HG03159 (cell line): ENCODE data around the gene FOXI2.

Experiments used
- ATAC-seq: cut with Tn5 transposase; IDR thresholded peaks from one replicate; pipeline ENCODE4 v1.9.1; 2021; ENCODE audit warnings: mild to moderate bottlenecking, moderate library complexity; ENCODE audit not compliant: unreplicated experiment

The FOXI2 gene

GRCh38 chr10:127740596-127740995, 3.6 kb downstream of the FOXI2 start:
- no peak for ATAC-seq

DNA sequence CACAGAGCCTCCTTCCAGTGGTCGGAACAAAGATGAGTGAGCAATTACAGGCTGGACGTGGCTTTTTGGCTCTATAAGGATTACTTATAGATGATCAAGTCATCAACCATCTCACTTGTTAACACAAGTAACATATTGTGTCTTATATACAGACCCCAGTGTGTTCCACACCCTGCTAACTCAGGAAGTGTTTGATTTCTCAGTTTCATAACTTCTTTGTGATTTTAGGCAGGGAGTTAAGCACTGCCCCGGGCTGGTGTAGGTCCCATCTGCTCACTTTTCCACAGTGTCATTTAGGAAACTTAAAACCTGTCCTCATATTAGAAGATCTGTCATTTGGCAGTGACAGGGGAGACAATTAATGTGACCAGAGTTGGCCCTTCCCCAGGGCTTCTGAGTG, 6.2 kb downstream of the FOXI2 start:
- no peak for ATAC-seq

DNA sequence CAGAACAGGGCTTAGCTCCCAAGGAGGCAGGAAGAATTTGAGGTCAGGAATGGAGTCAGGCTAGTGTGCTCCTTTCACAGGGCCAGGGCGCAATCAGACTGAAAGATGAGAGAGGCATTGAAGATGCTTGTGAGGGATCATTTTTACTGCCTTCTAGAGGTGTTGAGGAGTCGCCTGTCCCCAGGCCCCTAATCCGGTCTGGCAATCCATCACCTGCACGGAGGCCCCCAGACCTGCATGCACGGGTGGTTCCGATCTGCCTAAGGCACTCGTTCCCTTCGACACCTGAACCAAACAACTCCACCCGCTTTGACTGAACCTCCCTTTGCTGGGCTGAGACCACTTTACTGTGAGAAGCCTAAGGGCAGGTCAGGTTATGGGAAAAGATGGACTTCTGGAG, 8.0 kb downstream of the FOXI2 start:
- no peak for ATAC-seq

GRCh38 chr10:127745861-127746260, 8.9 kb downstream of the FOXI2 start:
- no peak for ATAC-seq

GRCh38 chr10:127755753-127756152, 18.8 kb downstream of the FOXI2 start:
- no peak for ATAC-seq

DNA sequence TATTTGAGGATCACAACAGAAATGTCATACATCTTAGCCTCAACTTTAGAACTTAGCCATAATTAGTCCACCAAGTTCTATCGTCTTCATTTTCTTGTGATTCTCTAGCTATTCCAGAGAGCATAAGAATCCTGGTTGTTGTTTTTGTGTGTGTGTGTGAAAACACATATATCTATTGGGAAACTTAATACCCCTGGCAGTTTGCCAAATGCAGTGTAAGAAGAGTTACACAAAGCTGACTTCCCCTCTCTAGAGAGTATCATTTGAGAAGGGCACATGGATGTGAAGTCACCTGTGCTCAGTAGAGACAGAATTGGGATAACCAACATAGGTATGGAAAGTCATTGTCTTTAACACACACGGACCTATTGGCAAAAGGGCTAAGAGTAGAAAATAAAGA, 19.3 kb downstream of the FOXI2 start:
- no peak for ATAC-seq

DNA sequence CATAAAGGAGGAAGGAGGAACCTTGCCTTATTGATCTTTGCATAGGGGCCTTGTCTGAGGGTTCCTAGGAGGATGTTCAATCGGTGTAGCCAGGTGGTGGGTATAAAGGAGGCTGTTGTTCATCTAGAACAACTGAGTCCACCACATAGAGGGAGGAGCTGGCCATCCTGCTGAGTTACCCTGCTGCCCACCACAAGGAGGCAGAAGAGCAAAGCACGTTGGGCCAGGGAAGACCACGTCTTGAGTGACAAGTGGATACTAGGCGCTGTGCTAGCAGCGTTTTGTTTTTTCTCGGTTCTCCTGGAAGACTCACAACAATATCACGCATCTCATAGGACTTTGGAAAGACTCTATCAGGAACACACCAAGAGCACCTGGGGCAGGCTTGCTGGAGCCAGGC, 20.0 kb downstream of the FOXI2 start:
- ATAC-seq = no peak

DNA sequence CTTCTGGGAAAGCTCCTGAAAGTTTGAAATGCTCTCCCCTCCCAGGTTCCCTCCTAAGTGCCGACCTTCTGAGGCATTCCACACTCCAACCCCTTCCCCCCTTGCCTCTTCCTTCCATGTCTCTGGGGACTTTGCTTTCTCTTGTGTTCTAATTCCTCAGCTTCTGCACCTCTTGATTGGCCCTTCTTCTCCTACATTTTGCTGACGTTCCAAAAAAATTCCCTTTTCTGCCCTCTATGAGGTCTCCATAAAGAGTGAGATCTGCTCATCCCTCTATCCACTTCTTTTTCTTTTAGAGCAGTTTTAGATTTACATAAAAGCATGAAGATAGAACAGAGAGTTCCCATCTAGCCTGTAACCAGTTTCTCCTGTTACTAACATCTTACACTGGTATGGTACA, 22.3 kb downstream of the FOXI2 start:
- ATAC-seq = no peak

DNA sequence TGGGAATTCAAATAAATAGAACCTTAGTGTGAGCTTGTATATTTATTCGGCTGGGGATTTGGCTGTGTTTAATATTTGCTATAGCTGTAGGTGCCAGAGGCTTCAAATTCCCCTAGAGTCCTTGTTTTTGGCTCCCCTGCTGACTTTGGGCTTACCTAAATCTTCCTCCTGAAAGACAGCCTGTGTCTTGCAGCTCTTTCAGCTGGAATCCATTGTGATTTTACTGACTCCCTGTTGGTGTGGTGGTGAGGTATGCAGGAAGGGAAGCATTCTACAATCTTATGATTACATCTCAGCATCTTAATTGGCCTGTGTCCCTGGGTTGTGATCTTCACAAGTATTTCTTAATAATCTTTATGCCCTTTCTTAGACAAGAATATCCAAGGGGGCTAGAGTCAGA, 25.9 kb downstream of the FOXI2 start:
- ATAC-seq = no peak

DNA sequence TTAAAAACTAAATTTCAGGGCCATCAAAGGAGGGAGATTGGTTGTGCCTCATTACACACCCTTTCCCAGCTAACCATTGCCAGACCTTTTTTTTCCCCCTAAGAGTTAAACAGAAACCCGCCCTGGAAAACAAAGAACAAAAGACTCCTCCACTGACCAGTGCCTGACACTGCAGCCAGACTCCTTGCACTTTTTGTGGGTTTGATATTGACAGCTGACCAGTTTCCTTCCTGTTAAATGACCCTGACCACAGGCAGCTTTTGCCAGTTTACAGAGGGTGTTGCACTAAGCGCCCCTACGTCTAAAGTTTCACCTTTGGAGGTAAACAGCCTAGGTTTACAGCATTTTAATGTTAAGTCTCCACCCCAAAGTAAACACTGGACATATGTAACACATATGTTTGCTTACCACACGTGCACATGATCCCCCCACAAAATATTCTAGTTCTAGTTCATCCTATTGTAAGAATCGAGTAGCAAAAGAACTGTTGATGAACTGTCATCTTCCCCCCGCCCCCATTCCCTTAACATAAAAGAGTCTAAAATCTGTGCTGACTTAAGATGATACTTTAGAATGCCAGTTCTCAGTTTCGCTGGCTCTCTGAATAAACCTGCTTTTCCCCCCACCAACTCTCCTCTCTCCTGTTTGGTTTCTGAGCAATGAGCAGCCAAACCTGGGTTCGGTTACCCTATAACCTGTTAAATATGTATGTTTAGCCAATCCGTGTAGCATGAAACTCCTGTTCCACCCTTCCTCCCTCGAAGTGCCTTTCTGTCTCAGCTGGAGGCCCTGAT, 38.0 kb downstream of the FOXI2 start:
- no peak for ATAC-seq

GRCh38 chr10:127776816-127777215, 39.8 kb downstream of the FOXI2 start:
- no peak for ATAC-seq

DNA sequence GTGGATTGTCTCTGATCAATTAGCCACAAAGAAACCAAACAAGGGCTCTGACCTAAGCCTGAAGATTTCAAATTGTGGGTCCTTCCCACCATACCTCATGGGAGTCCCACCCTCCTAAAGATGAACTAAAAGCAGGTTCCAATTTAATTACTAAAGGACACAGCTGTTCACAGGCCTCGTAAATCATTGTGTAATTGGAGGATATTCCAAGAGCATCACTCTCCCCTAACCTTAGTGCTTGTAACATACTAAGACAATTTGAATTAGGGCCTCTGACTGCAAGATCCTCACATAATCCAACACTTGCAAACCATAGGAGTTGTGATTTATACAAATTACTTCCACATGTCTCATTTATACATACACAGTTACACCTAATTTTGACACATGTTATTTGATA, 44.4 kb downstream of the FOXI2 start:
- ATAC-seq = no peak

- ATAC-seq = no peak
Observed at GRCh38 chr10:127787873-127788272, 50.9 kb downstream of the FOXI2 start.

- no peak for ATAC-seq
Observed at GRCh38 chr10:127790066-127790624, 53.2 kb downstream of the FOXI2 start.
